ENCODE data around the gene MRTFA. TPM values are rescaled to one million over a fixed set of nuclear protein-coding genes. Genes with fewer than 3 reads are reported as not detected.
A peak's percentile ranks its signal among the peaks of the same experiment; 100 is the strongest.

MRTFA gene
- total and polyA plus RNA-seq, 2 of the 13 experiments (the other 11 are each of a cell fraction or from before 2014, with no cell fraction given), result 2.4 to 8.2 TPM

DNA sequence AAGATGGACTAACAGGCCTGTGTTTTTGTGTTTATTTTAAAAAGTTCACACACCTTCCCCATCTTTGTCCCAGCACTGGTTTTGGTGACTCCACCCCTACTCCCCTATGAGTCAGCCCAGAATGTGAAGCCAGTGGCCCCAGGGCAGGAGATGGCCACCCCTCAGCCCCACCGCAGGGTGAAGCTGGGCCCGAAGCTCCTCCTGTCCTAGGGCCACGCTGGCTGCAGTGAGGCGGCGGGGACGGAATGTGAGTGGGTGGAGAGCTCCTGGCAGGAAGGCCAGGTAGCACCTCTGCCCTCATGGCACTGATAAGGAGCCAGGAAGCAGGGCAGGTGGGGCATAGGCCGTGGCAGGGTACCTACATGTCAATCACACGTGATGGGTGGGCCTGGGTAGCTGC, 226.2 kb downstream of the MRTFA start:
- in situ Hi-C loops (cut with HindIII; ENCODE audit: extremely low pct_ligation_motif_present, low pct_unique_long_range_greater_than_20kb) (no loop called here), intact Hi-C loops (cut with micrococcal nuclease; ENCODE audit: unreplicated experiment) (no loop called here)
- H3K27me3 ChIP-seq (ENCODE audit: control insufficient read depth in 1 of 2, insufficient read depth in 2 of 2, low read length in 2 of 2), result no peaks in the 10 kb centered on the region
- TF ChIP-seq HNF4G (IDR thresholded peaks at IDR 0.05; ENCODE audit: borderline replicate concordance, low read depth, low read length) (no peak), HNF4G (CRISPR knock-in tag; IDR thresholded peaks at IDR 0.05; ENCODE audit: borderline replicate concordance, low read depth) (no peak), ELF4 (CRISPR knock-in tag; IDR thresholded peaks at IDR 0.05; ENCODE audit: borderline replicate concordance) (no peak), AKAP8 (CRISPR knock-in tag; IDR thresholded peaks at IDR 0.05) (peak; percentile 46; the same call in 1 of the 2 replicates), ZNF10 (CRISPR knock-in tag; IDR thresholded peaks at IDR 0.05; ENCODE audit: borderline replicate concordance, low read depth) (no peak), RBM22 (optimal IDR thresholded peaks at IDR 0.05; ENCODE audit: low read length) (peak; percentile 38), ZNF496 (CRISPR knock-in tag; IDR thresholded peaks at IDR 0.05; ENCODE audit: insufficient replicate concordance) (no peak), AGO2 (optimal IDR thresholded peaks at IDR 0.05; ENCODE audit: low read depth, low read length) (peak; percentile 17), HOXA9 (CRISPR knock-in tag; IDR thresholded peaks at IDR 0.05; ENCODE audit: borderline replicate concordance) (no peak), SALL1 (CRISPR knock-in tag; IDR thresholded peaks at IDR 0.05) (no peak)
- no peaks in the 10 kb centered on the region for H3K79me2 ChIP-seq (ENCODE audit: insufficient read depth, low read length)
- ATAC-seq, result no peak
- CTCF ChIA-PET (ENCODE audit: low intra/inter-chr PET ratio, low total read pairs), result no interaction called here
- 98% methylated on average over 6 of the region's 8 CpGs for WGBS (ENCODE audit: low lambda C conversion rate)
- no peak for DNase-seq (ENCODE audit: low spot score)
- H3K9me3 ChIP-seq (ENCODE audit: low read length), result no peaks in the 10 kb centered on the region
- no peaks in the 10 kb centered on the region for H4K20me1 ChIP-seq (ENCODE audit: insufficient read depth, low read length)
- no peaks in the 10 kb centered on the region for H3K4me1 ChIP-seq (ENCODE audit: insufficient read depth, low read length)
- no peak overlapping the region for H3K27ac ChIP-seq (ENCODE audit: extremely low read length, insufficient read depth, low read length)
- FAIRE-seq, result no peak
- H3K4me3 ChIP-seq (replicated peaks in 1 of 3; ENCODE audit: insufficient read depth in 1 of 3, low read depth in 2 of 3, low read length in 3 of 3), result no peak overlapping the region
- POLR2A ChIA-PET, result interaction anchor here (0.7 kb wide), 1 partner anchor 91 kb away, joined by 3 read pairs; no protein-coding TSS in a partner anchor
- no peak overlapping the region for H2AFZ ChIP-seq (ENCODE audit: low read length)
- H3K4me2 ChIP-seq (ENCODE audit: low read depth, low read length), result no peak overlapping the region
- no peak overlapping the region for H3K9ac ChIP-seq (ENCODE audit: insufficient read depth, low read depth, low read length)
- BruUV-seq (replicated peaks), result no TSS peak
- peaks cover 16 to 21% of the 10 kb centered on the region in 2 experiments for H3K36me3 ChIP-seq (replicated peaks in 1 of 2; ENCODE audit: control insufficient read depth in 1 of 2, insufficient read depth in 2 of 2, low read length in 2 of 2)

All from HepG2 (cell line).